ENCODE measurements around the gene SGK2.

DNA sequence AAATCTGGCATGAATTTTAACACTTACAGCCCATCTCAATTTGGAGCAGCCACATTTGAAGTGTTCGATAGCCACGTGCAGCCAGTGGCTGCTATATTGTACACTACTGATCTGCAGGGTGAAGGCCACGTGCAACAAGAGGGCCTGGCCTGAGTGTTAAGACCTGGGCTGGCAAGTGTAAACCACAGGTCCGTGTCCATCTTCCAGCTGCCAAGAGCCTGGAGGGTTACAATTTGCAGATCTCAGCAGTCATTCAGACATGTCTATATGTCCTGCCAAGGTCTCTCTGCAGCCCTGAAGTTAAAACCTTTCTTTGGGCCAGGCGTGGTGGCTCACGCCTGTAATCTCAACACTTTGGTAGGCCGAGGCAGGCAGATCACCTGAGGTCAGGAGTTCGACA is 14.1 kb downstream of the SGK2 start:
- TF ChIP-seq EZH2phosphoT487 (IDR thresholded peaks at IDR 0.05; ENCODE audit: insufficient read depth, low read depth) (no peak), EZH2 (IDR thresholded peaks at IDR 0.05; ENCODE audit: insufficient read depth, poor library complexity, severe bottlenecking) (no peak)

Measured in GM23248 (cell line).